ENCODE measurements around the gene DYRK1B. TPM values are rescaled to one million over a fixed set of nuclear protein-coding genes. Genes with fewer than 3 reads are reported as not detected.

Gene DYRK1B
- total RNA-seq, 1 donor from 2014 or later, result 15.5 TPM

- FAIRE-seq, result no peak
Measured at GRCh38 chr19:39865186-39865585, 31.2 kb upstream of the DYRK1B start.

DNA sequence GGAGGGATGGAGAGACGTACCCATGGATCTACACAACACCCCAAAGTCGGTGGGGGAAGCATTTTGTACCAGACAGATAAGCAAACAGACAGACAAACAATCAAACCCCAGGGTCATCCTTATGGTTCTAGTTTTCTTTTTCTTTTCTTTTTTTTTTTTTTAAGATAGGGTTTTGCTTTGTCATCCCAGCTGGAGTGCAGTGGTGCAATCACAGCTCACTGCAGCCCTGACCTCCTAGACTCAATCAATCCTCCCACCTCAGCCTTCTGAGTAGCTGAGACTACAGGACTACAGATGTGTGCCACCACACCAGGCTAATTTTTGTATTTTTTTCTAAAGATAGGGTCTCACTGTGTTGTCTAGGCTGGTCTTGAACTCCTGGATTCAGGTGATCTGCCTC, 30.2 kb upstream of the DYRK1B start:
- FAIRE-seq (no peak), DNase-seq (ENCODE audit: low spot score in 2 of 2) (no peak)

More at GRCh38 chr19:39865186-39865585, 31.2 kb upstream of the DYRK1B start:
- no peak for DNase-seq (ENCODE audit: low spot score in 2 of 2)

DNA sequence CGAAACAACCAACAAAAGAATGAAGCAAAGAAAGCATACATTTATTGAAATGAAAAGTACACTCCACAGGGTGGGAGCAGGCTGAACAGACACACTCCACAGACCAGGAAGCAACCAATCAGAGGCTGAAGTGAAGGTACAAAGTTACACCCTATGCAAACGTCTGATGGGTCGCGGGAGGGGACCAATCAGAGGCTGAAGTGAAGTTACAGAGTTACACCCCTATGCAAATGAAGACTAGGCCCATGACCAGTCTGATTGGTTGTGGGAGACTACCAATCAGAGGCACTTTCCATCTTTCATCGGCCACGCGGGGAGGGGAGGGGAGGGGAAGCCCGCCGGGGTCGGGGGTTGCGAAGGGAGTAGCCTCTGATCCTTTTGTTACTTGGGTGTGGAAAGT, 24.6 kb upstream of the DYRK1B start:
- no peak for DNase-seq (ENCODE audit: low spot score in 2 of 2)
- FAIRE-seq, result no peak

- DNase-seq (ENCODE audit: low spot score in 2 of 2) (no peak), FAIRE-seq (no peak)
Measured at GRCh38 chr19:39852882-39853281, 18.9 kb upstream of the DYRK1B start.

- no peak for FAIRE-seq
- no peak for DNase-seq (ENCODE audit: low spot score in 2 of 2)
Measured at GRCh38 chr19:39850892-39851291, 16.9 kb upstream of the DYRK1B start.

DNA sequence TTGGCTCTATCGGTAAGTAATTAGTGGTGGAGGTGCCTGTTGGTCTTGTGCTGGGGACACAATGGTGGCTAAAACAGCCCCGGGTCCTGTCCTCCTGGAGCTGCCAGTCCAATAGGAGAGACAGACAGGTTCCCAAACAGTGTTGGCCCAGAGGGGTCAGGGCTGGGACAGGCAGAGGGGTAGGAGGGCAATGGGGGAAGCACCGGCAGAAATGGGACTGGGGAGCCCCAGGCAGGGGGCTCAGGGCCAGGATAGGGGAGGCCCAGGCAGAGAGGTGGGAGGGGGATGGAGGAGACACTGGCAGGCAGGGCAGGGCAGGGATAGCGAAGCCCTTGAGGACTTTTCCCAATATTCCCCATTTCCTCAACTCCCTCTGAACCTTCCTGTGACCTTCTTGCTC, 14.4 kb upstream of the DYRK1B start:
- FAIRE-seq (no peak), DNase-seq (ENCODE audit: low spot score in 2 of 2) (no peak)

- DNase-seq (ENCODE audit: low spot score in 2 of 2) (no peak), FAIRE-seq (no peak)
Measured at GRCh38 chr19:39847525-39847924, 13.6 kb upstream of the DYRK1B start.

DNA sequence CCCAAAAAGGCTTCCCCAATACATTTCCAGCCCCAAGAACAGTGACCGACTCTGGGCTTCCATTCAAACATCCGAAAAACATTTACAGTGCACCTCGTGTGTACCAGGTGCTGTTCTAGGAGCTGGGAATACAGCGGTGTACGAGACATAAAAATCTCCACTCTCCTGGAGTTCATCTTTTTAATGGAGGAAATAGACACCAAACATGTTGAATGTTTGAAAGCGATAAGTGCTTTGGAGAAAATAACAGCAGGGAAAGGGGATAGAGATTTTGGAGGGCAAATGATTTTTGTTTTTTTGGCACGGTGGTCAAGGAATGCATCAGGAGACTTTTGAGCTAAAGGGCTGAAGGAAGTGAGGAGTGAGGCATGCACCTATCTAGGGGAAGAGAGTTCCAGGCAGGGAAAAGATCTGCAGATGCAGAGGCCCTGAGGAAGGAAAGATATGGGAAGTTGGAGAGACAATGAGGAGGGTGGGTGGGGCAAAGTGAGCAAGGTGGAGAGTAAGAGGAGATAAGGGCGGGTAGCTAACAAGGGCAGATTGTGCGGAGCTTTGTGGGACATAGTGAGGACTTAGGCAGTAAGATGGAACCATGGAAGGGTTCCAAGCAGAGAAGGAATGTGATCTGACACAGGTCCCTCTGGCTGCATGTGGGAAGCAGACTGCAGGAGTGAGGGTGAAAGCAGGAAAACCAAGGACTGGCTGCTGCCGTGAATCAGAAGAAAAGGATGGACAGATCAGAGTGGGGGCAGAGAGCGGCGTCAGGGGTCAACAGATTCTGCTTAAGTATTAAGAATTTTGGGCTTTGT, 12.9 kb upstream of the DYRK1B start:
- DNase-seq (ENCODE audit: low spot score in 2 of 2) (peak in 1 of 2 donors; percentile 16), FAIRE-seq (no peak)

- DNase-seq (ENCODE audit: low spot score in 2 of 2) (peak; percentile 94 to 98), FAIRE-seq (no peak)
Measured at GRCh38 chr19:39845933-39846677, 12.1 kb upstream of the DYRK1B start, which contains the start of gene FBL. FBL (minus strand) TSS chr19:39846379; CDS start chr19:39846300, 79 bp downstream.

- FAIRE-seq, result no peak
- DNase-seq (ENCODE audit: low spot score in 2 of 2), result peak in 1 of 2 donors; percentile 40
Measured at GRCh38 chr19:39845584-39845932, 11.6 kb upstream of the DYRK1B start.

DNA sequence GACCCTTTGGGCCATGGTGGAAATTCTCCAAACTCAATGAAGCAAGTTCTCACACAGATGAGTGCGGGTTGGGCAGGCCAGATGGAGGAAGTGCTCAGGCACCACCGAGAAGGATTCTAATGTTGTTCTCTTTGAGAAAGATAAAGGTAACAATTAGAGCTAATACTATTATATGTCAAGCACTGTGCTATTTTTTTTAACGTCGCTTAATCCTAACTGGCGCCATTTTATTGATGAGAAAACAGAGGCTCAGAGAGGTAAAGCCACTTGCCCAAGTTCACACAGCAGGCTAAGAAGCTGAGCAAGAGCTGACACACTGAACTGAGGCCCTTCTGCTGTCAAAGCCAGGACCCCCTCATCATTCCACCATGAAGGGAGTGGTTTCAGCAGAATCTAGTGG, 11.2 kb upstream of the DYRK1B start:
- DNase-seq (ENCODE audit: low spot score in 2 of 2), result no peak
- FAIRE-seq, result no peak

GRCh38 chr19:39843919-39844793, 10.2 kb upstream of the DYRK1B start:
- FAIRE-seq (peak; percentile 19), DNase-seq (ENCODE audit: low spot score in 2 of 2) (peak in 1 of 2 donors; percentile 40)

DNA sequence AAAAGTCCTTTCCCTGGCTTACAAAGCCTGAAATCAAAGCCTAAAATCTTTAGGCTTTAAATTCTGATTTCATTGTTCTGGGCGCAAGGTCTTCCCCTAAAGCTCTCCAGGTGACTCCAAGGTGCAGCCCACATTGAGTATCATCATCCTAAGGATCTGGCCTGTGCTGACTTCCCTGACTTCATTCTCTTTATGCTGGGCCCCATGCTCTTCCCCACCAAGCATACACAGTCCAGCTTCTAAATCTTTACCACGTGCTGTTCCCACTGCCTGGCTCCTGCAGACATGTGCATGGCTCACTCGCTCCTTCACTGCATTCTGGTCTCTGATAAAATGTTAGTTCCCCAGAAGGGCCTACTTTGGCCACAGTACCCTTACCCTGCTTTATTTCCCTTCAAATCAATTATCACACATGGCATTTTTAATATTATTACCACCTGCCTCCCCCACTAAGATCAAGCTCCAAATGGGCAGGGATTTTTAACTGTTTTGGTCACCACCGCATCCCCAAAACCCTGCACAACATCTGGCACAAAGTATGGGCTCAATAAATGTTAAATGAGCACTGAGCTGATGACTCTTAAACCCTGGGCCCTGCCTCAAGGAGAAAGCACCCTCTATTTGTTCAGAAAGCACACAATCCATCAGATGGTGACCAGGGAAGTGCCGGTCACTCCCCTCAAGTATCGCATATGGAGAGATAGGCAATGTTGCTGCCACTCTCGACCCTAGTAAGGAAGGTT, 8.9 kb upstream of the DYRK1B start:
- DNase-seq (ENCODE audit: low spot score in 2 of 2) (no peak), FAIRE-seq (no peak)

DNA sequence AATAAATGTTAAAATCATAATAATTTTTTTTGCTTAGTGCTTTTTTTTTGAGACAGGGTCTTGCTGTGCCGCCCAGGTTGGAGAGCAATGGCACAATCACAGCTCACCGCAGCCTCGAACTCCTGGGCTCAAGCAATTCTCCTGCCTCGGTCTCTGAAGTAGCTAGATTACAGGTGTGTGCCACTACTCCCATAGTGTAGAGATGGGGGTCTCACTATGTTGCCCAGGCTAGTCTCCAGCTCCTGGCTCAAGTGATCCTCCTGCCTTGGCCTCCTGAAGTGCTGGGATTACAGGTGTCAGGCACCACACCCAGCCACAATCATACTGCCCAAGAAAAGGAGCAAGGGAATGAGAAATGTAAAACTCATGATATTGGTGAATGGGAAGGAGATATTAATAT, 7.1 kb upstream of the DYRK1B start:
- DNase-seq (ENCODE audit: low spot score in 2 of 2) (no peak), FAIRE-seq (no peak)

DNA sequence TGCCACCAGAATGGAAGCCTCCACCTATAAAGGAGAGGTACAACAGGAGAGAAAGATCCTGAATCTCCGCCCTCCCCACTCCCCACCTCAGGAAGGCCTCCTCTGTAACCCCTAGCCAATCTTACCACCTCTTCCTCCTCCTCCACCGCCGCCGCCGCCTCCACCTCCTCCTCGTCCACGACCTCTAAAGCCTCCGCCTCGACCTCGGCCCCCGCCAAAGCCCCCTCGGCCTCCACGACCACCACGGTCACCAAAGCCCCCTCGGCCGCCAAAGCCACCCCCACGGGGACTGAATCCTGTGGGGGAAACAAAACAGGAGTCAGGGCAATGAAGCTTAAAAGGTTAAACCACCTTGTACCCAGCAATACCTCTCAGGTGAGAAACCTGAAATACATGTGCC, 6.5 kb upstream of the DYRK1B start:
- no peak for DNase-seq (ENCODE audit: low spot score in 2 of 2)

GRCh38 chr19:39839678-39840327, 5.8 kb upstream of the DYRK1B start:
- FAIRE-seq, result no peak
- no peak for DNase-seq (ENCODE audit: low spot score in 2 of 2)

More for the DNA sequence above, 6.5 kb upstream of the DYRK1B start:
- no peak for FAIRE-seq

DNA sequence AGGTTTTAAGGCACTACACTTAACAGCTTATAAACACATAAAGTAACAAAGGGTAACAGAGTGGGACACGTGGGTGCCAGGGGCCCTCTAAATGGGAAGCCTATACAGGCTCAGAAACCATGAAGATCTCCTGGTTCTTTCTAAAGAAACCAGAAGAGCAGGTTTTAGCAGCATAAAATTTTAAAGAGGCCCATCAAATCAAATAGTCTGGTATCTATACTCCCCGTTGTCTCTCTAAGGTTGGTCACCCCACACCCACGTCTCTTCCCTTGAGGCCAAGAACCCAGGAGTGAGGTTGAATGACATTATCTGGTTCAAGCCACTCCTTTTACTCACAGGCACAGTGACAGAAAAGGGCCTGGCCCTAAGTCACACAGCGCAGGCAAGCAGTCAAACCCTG, 4.6 kb upstream of the DYRK1B start:
- FAIRE-seq (no peak), DNase-seq (ENCODE audit: low spot score in 2 of 2) (no peak)

GRCh38 chr19:39837978-39838377, 4.0 kb upstream of the DYRK1B start:
- DNase-seq (ENCODE audit: low spot score in 2 of 2), result no peak
- no peak for FAIRE-seq

- DNase-seq (ENCODE audit: low spot score in 2 of 2), result no peak
- FAIRE-seq, result no peak
Measured at GRCh38 chr19:39834287-39834841, 402 bp upstream of the DYRK1B start.
